SH-SY5Y (cell line): ENCODE results near the gene NLK.

Experiments
- GATA2 ChIP-seq: IDR thresholded peaks from 2 replicates; pipeline ENCODE4 v1.6.1; 2011; ENCODE audit warnings: mild to moderate bottlenecking, low read depth, low read length
- GATA3 ChIP-seq: IDR thresholded peaks from 2 replicates; pipeline ENCODE4 v1.6.1; 2011; ENCODE audit warnings: low read depth, mild to moderate bottlenecking, low read length, moderate library complexity

DNA sequence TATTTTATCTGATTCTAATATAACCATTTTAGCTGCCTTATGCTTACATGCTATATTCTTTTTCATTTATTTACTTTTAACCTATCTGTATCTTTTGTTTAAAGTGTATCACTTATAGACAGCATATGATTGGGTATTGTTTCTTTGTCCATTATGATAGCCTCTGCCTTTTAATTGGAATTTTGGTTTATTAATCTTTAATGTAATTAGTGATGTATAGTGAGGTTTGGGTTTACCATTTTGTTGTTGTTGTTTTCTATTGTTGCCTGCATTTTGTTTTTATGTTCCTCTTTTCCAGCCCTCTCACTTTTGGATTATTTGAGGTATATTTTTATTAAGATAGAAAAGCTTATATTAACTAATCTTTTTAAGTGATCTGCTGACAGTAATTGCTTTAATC is 59.4 kb downstream of the NLK start:
- no peak for TF ChIP-seq GATA2
- TF ChIP-seq GATA3, result no peak
